Endothelial cell of umbilical vein (primary cell): Measurements from ENCODE around the gene CAPN5. TPM values are rescaled to one million over a fixed set of nuclear protein-coding genes. Genes with fewer than 3 reads are reported as not detected.

Experiments used
- BruUV-seq: library from RNA; stranded (reverse); fragments of 400-500 nt; replicated peaks from 2 replicates; lab custom pipeline; 2021; lab: Mats Ljungman, UMichigan
- CTCF ChIA-PET: fragments of 300-600, 350-600 bp; sonication (Branson Sonifier 250); formaldehyde crosslinking; loops from one replicate; lab custom pipeline; 2021; ENCODE audit warnings: antibody characterized with exemption, inconsistent platforms; lab: Charles Lee
- POLR2A ChIA-PET: fragments of 300-600, 350-600 bp; sonication (Branson Sonifier 250); formaldehyde crosslinking; loops from one replicate; lab custom pipeline; 2021; ENCODE audit warnings: antibody characterized with exemption, inconsistent platforms; lab: Charles Lee
- DNase-seq: peaks from one replicate; pipeline ENCODE4 v3.0.0-alpha.2; 2011; ENCODE audit warnings: low read depth, low spot score
- FAIRE-seq: peaks from 2 replicates; lab custom pipeline; 2011; peaks lifted over from hg19 to GRCh38; lab: Jason Lieb, UNC
- H2AFZ ChIP-seq: 2 replicates; pipeline ENCODE4 v1.6.0; 2012; ENCODE audit warnings: low read depth, low read length, control low read depth, inconsistent platforms
- H3K27ac ChIP-seq: 2 replicates; pipeline ENCODE4 v1.5.1; 2011; ENCODE audit warnings: low read depth, mild to moderate bottlenecking, control low read depth, low read length, moderate library complexity; ENCODE audit not compliant: insufficient read depth
- H3K27me3 ChIP-seq, 2 experiments: 2 replicates each; pipeline versions ENCODE4 v1.6.0 to v1.6.1; 2011; ENCODE audit warnings: low read length in 2 of 2, mixed read lengths in 1 of 2; ENCODE audit not compliant: control insufficient read depth in 2 of 2, insufficient read depth in 2 of 2
- H3K36me3 ChIP-seq, 2 experiments: 2 replicates in 1 of 2; 3 replicates in 1 of 2; pipeline ENCODE4 v1.5.1; 2011; ENCODE audit warnings: low read length in 2 of 2, mild to moderate bottlenecking in 1 of 2, moderate library complexity in 1 of 2; ENCODE audit not compliant: control insufficient read depth in 2 of 2, insufficient read depth in 2 of 2; ENCODE audit errors: extremely low read depth in 1 of 2
- H3K4me1 ChIP-seq: 3 replicates; pipeline ENCODE4 v1.5.1; 2011; ENCODE audit warnings: mild to moderate bottlenecking, low read length; ENCODE audit not compliant: control insufficient read depth, insufficient read depth; ENCODE audit errors: extremely low read depth
- H3K4me2 ChIP-seq: 2 replicates; pipeline ENCODE4 v1.6.1; 2011; ENCODE audit warnings: low read length, control low read depth, mixed read lengths; ENCODE audit not compliant: insufficient read depth
- H3K4me3 ChIP-seq, 3 experiments: fragments of 200-600 bp in 1 of 3; sonication (generic), shearing (Covaris generic) in 1 of 3; replicated peaks in 1 of 3; 2 replicates each; pipeline ENCODE4 v1.5.1; 2011 to 2016; ENCODE audit warnings: control low read depth in 3 of 3, low read length in 3 of 3, mild to moderate bottlenecking in 2 of 3, inconsistent platforms in 1 of 3, low read depth in 1 of 3, moderate library complexity in 1 of 3; ENCODE audit not compliant: insufficient read depth in 1 of 3
- H3K79me2 ChIP-seq: 2 replicates; pipeline ENCODE4 v1.6.0; 2012; ENCODE audit warnings: low read length, inconsistent platforms; ENCODE audit not compliant: control insufficient read depth, insufficient read depth
- H3K9ac ChIP-seq: replicated peaks from 2 replicates; pipeline ENCODE3; 2011; ENCODE audit warnings: low read length, control low read depth; ENCODE audit not compliant: insufficient read depth; ENCODE audit errors: extremely low read depth
- H3K9me1 ChIP-seq: replicated peaks from 3 replicates; pipeline ENCODE4 v1.6.0; 2011; ENCODE audit warnings: mild to moderate bottlenecking, low read length; ENCODE audit not compliant: control insufficient read depth, insufficient read depth; ENCODE audit errors: extremely low read depth
- H3K9me3 ChIP-seq: replicated peaks from 2 replicates; pipeline ENCODE4 v1.5.1; 2012; ENCODE audit warnings: low read length, inconsistent platforms; ENCODE audit not compliant: control insufficient read depth, insufficient read depth
- H4K20me1 ChIP-seq: replicated peaks from 2 replicates; pipeline ENCODE3; 2011; ENCODE audit warnings: mild to moderate bottlenecking, low read length; ENCODE audit not compliant: control insufficient read depth, insufficient read depth; ENCODE audit errors: extremely low read depth
- CTCF ChIP-seq, 2 donors: IDR thresholded peaks; 1 replicate in 1 of 2; 2 replicates in 1 of 2; pipeline ENCODE4 v1.5.1; 2011; ENCODE audit warnings: low read length in 2 of 2, mild to moderate bottlenecking in 2 of 2, moderate library complexity in 2 of 2, control low read depth in 1 of 2, inconsistent platforms in 1 of 2, low read depth in 1 of 2; ENCODE audit not compliant: insufficient read depth in 1 of 2; ENCODE audit errors: extremely low read depth in 1 of 2
- EZH2 ChIP-seq: IDR thresholded peaks from 2 replicates; pipeline ENCODE4 v1.6.1; 2012; ENCODE audit warnings: borderline replicate concordance, low read depth, mild to moderate bottlenecking, moderate library complexity, low read length, inconsistent platforms; ENCODE audit not compliant: severe bottlenecking
- FOS ChIP-seq: IDR thresholded peaks from 2 replicates; pipeline ENCODE4 v1.6.1; 2011; ENCODE audit warnings: mild to moderate bottlenecking, low read length, moderate library complexity, borderline replicate concordance; ENCODE audit not compliant: insufficient read depth
- GATA2 ChIP-seq: IDR thresholded peaks from 2 replicates; pipeline ENCODE4 v1.7.0; 2011; ENCODE audit warnings: low read depth, mild to moderate bottlenecking, moderate library complexity, mixed read lengths, low read length; ENCODE audit not compliant: insufficient read length, insufficient read depth
- JUN ChIP-seq: IDR thresholded peaks from 2 replicates; pipeline ENCODE4 v1.6.1; 2011; ENCODE audit warnings: borderline replicate concordance, low read depth; ENCODE audit not compliant: insufficient read length, insufficient read depth
- MAX ChIP-seq: IDR thresholded peaks from 2 replicates; pipeline ENCODE4 v1.6.1; 2011; ENCODE audit not compliant: insufficient read depth, insufficient read length
- MYC ChIP-seq: IDR thresholded peaks from one replicate; pipeline ENCODE4 v1.6.1; 2011; ENCODE audit warnings: mild to moderate bottlenecking, low read depth, low read length
- POLR2A ChIP-seq: IDR thresholded peaks from 2 replicates; pipeline ENCODE4 v1.6.1; 2012; ENCODE audit warnings: low read depth, mild to moderate bottlenecking, control low read depth, low read length
- POLR2AphosphoS5 ChIP-seq: IDR thresholded peaks from 2 replicates; pipeline ENCODE4 v1.6.1; 2012; ENCODE audit warnings: low read depth, mild to moderate bottlenecking, control low read depth, low read length, moderate library complexity; ENCODE audit not compliant: insufficient read depth
- dilution Hi-C: fragments of 300-500 bp; cut with MboI; formaldehyde crosslinking; loops from one replicate; pipeline ENCODE4 v1.15.0; 2019; ENCODE audit warnings: low sequenced_read_pairs; ENCODE audit not compliant: extremely low pct_ligation_motif_present
- intact Hi-C: fragments of 100-400 bp; cut with micrococcal nuclease; formaldehyde crosslinking; loops from one replicate; pipeline ENCODE4 v1.10.0; 2022
- polyA plus RNA-seq, 4 experiments: library from polyadenylated mRNA; depleted of rRNA in 3 of 4; stranded (reverse) in 3 of 4; unstranded in 1 of 4; fragments of >200 nt; gene quantifications; 2 replicates each; pipeline versions ENCODE4 v1.2.1 to v1.2.3, GENCODE V29; 2011 to 2012; ENCODE audit warnings: missing spikeins in 1 of 4
- total RNA-seq: library from RNA; stranded (reverse); gene quantifications from 2 replicates; pipeline ENCODE4 v1.2.3, GENCODE V29; 2021

The CAPN5 gene
- total and polyA plus RNA-seq, 2 donors (not counting 3 experiments of a cell fraction or from before 2014, with no cell fraction given): 15.0 to 17.0 TPM

GRCh38 chr11:77129069-77129841 lies 62.5 kb downstream of the CAPN5 start:
- H4K20me1 ChIP-seq: no peaks in the 10 kb centered on the region
- no peaks in the 10 kb centered on the region for H3K79me2 ChIP-seq
- ChIA-PET POLR2A (no interaction called here), CTCF (interaction anchor here (2.8 to 7.4 kb wide), 5 partner anchors 11 to 420 kb away, joined by 19 to 309 read pairs (median 28); no protein-coding TSS in a partner anchor)
- H3K9me1 ChIP-seq: no peaks in the 10 kb centered on the region
- no peaks in the 10 kb centered on the region for H3K36me3 ChIP-seq
- peaks cover 10% of the 10 kb centered on the region for H3K4me1 ChIP-seq
- intact Hi-C loops: no loop called here
- H3K4me2 ChIP-seq: no peak overlapping the region
- H3K9me3 ChIP-seq: no peaks in the 10 kb centered on the region
- H3K27me3 ChIP-seq: no peaks in the 10 kb centered on the region
- no peak for FAIRE-seq
- no peak for TF ChIP-seq MYC
- no peak for TF ChIP-seq POLR2AphosphoS5
- no peak for TF ChIP-seq MAX
- no peak for TF ChIP-seq POLR2A
- TF ChIP-seq FOS: no peak
- no peak for TF ChIP-seq CTCF (IDR thresholded peaks at IDR 0.05; ENCODE audit: extremely low read depth in 1 of 2, insufficient read depth in 1 of 2, low read depth in 1 of 2, low read length in 2 of 2)
- no peak for TF ChIP-seq JUN
- no peak for TF ChIP-seq EZH2
- no peak for TF ChIP-seq GATA2
- no peak overlapping the region for H3K9ac ChIP-seq
- no peak overlapping the region for H3K27ac ChIP-seq
- dilution Hi-C loops: no loop called here
- BruUV-seq: no TSS peak
- H3K4me3 ChIP-seq: no peak overlapping the region
- DNase-seq: no peak
- H2AFZ ChIP-seq: no peak overlapping the region
